Measurements from ENCODE around the gene POLR1E. TPM values are rescaled to one million over a fixed set of nuclear protein-coding genes. Genes with fewer than 3 reads are reported as not detected.
A peak's percentile ranks its signal among the peaks of the same experiment; 100 is the strongest.
"Not testable (repeated sequence)": the region's sequence is repeated elsewhere in the genome, so short reads cannot be mapped to it uniquely, and the experiment has no call there.

The POLR1E gene
- polyA plus RNA-seq, 3 donors from 2014 or later: 12.1 to 19.3 (median 16.7) TPM

DNA sequence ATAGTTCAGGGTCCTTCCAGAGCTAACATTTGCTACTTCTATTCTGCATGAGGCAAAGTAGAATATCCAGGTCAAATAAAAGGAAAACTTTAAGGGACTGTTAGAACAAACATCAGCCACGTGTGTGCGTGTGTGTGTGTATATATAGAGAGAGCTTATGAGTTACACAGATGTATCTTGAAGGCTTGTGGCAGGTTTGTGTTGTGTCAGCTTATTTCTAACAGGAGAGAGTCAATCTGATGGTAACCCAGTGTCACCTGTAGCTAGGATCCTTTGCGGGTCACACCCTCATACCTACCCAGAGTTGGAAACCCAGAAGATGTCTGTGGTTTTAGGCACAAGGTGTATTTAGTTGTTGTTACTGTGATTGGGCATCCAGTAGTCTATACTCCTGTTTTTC is 12.7 kb downstream of the POLR1E start:
- peaks cover 18 to 20% of the 10 kb centered on the region in 2 donors for H3K4me1 Mint-ChIP-seq
- peaks cover 0 to 10% (median 2%) of the 10 kb centered on the region in 3 donors for H3K27me3 Mint-ChIP-seq (ENCODE audit: low read depth in 3 of 3)
- H3K9me3 Mint-ChIP-seq: no peaks in the 10 kb centered on the region
- no peak overlapping the region for H3K4me3 Mint-ChIP-seq
- peak overlapping the region in 1 of 6 donors; percentile 3 for H3K27ac Mint-ChIP-seq
- H3K36me3 Mint-ChIP-seq: peaks cover 35 to 70% (median 44%) of the 10 kb centered on the region in 3 donors
- no peak for DNase-seq

DNA sequence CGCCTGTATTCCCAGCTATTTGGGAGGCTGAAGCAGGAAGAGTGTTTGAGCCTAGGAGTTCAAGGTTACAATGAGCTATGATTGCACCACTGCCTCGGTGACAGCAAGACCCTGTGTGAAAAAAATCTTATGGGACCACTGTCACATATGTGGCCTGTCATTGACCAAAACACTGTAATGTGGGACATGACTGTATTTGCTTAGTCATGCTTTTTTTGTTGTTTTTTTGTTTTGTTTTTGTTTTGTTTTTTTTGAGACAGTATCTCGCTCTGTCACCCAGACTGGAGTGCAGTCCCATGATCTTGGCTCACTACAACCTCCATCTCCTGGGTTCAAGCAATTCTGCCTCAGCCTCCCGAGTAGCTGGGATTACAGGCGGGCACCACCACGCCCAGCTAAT is 13.5 kb downstream of the POLR1E start:
- H3K4me1 Mint-ChIP-seq: peaks cover 27 to 29% of the 10 kb centered on the region in 2 donors
- peaks cover 38 to 73% (median 47%) of the 10 kb centered on the region in 3 donors for H3K36me3 Mint-ChIP-seq
- H3K27ac Mint-ChIP-seq: peak overlapping the region in 1 of 6 donors; percentile 71
- no peak overlapping the region for H3K4me3 Mint-ChIP-seq
- DNase-seq: no peak
- H3K9me3 Mint-ChIP-seq: no peaks in the 10 kb centered on the region
- H3K27me3 Mint-ChIP-seq (ENCODE audit: low read depth in 3 of 3): peaks cover 0 to 16% (median 2%) of the 10 kb centered on the region in 3 donors

DNA sequence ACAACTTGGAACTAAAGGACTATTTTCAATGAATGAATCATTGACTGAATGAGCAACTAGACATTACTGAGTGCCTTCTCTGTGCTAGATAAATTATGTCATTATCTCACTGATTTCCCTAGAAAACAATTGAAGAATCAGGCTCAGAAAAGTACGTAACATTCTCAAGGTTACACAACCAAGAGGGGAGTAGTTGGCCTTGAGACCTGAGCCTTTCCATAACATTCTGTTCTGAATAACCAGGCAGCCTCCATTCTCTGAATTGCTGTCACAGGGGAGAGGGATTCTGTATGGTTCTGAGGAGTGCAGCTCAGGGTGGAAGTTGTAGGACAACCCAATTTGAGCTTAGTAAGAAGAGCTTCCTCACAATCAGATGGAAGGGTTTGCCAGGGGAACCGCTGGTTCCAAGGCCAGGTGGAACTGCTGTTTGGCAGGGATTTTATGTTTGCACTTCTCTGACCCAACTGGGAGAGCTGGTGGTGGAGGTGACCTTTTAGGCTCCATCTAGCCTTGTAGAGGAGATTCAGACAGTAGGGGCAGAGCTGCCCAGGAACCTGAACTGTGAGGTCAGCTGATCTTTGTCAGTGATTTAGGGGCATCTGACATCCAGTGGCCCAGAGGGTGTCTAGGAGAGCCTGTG is 16.3 kb downstream of the POLR1E start:
- Mint-ChIP-seq H3K9me3 (no peaks in the 10 kb centered on the region), H3K36me3 (peaks cover 30 to 57% (median 30%) of the 10 kb centered on the region in 3 donors), H3K27ac (peak overlapping the region; percentile 97 to 100 (median 99)), H3K27me3 (ENCODE audit: low read depth in 3 of 3) (peaks cover 0 to 16% (median 2%) of the 10 kb centered on the region in 3 donors), H3K4me1 (peaks cover 52 to 57% of the 10 kb centered on the region in 2 donors), H3K4me3 (peak overlapping the region in 1 of 5 donors; percentile 46)
- DNase-seq: no peak

DNA sequence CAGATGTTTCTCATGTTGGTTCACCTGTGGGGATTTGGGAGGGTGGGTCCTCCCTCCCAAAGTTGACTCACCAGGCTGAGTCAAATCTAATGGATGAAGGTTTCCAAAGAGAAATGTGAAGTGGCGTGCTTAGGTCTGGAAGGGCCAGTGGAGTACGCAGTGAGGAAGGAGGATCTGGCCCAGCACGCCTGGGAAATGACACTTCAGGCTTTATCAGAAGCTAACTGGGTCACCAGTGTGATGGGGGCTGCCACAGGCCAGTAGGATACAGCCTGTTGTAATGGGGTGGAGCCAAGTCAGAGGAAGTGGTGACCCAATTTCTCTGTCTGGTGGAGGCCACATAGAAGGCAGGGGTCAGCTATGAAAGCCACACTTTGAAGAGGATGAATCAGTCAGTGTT is 18.0 kb downstream of the POLR1E start:
- Mint-ChIP-seq H3K9me3 (no peaks in the 10 kb centered on the region), H3K27me3 (ENCODE audit: low read depth in 3 of 3) (peaks cover 0 to 18% (median 6%) of the 10 kb centered on the region in 3 donors), H3K27ac (peak overlapping the region; percentile 97 to 100 (median 99)), H3K36me3 (peaks cover 18 to 52% (median 30%) of the 10 kb centered on the region in 3 donors), H3K4me3 (peak overlapping the region; percentile 86 to 99 (median 94)), H3K4me1 (peaks cover 68 to 73% of the 10 kb centered on the region in 2 donors)
- peak; percentile 86 to 89 (median 88) for DNase-seq

DNA sequence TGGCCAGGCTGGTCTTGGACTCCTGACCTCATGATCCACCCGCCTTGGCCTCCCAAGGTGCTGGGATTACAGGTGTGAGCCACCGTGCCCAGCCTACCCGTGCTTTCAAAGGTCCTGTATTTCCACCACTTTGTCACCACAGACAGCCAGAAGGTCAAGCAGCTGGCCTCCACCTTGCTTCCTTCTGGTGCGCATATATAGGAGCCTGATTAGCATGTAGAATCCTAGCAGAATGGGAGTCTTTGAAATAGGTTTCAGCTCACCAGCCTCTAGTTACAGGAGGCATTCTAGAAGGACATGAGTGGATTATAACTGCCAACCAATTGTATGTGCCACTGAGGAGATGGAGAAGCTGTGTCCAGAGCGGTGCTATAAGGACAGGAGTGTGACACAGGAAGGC is 18.9 kb downstream of the POLR1E start:
- DNase-seq: no peak
- peaks cover 71 to 82% of the 10 kb centered on the region in 2 donors for H3K4me1 Mint-ChIP-seq
- peaks cover 0 to 15% (median 6%) of the 10 kb centered on the region in 3 donors for H3K27me3 Mint-ChIP-seq (ENCODE audit: low read depth in 3 of 3)
- H3K36me3 Mint-ChIP-seq: peaks cover 18 to 51% (median 31%) of the 10 kb centered on the region in 3 donors
- H3K4me3 Mint-ChIP-seq: peak overlapping the region; percentile 86 to 99 (median 94)
- H3K9me3 Mint-ChIP-seq: no peaks in the 10 kb centered on the region
- H3K27ac Mint-ChIP-seq: peak overlapping the region; percentile 97 to 100 (median 99)

DNA sequence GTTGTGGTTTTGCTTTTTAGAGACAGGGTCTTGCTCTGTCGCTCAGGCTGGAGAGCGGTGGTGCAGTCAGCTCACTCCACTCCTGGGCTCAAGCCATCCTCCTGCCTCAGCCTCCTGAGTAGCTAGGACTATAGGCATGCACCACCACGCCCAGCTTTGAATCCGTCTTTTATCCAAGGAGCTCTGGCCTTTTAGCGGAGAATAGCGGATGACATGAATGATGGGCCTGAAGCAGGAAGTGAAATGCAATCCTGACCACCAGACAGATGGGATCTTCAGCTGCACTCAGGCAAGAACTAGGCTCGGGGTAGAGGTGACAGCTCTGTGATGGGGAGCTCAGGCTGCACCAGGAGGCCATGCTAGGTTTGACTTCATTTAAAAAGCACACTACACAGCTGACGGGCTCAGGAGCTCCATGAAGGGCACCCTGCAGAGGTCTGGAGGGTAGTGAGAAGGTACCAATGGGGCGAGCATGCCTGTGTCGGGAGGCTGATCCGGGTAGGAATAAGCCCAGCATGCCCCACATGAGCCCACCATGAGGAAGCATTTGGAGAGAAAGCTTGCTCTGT is 21.9 kb downstream of the POLR1E start:
- Mint-ChIP-seq H3K4me1 (peaks cover 76 to 84% of the 10 kb centered on the region in 2 donors), H3K4me3 (peak overlapping the region in 4 of 5 donors; percentile 3 to 94 (median 53)), H3K27ac (peak overlapping the region in 5 of 6 donors; percentile 23 to 98 (median 59)), H3K36me3 (peaks cover 8 to 32% (median 14%) of the 10 kb centered on the region in 3 donors), H3K9me3 (no peaks in the 10 kb centered on the region), H3K27me3 (ENCODE audit: low read depth in 3 of 3) (peaks cover 8 to 16% (median 8%) of the 10 kb centered on the region in 3 donors)
- DNase-seq: no peak

DNA sequence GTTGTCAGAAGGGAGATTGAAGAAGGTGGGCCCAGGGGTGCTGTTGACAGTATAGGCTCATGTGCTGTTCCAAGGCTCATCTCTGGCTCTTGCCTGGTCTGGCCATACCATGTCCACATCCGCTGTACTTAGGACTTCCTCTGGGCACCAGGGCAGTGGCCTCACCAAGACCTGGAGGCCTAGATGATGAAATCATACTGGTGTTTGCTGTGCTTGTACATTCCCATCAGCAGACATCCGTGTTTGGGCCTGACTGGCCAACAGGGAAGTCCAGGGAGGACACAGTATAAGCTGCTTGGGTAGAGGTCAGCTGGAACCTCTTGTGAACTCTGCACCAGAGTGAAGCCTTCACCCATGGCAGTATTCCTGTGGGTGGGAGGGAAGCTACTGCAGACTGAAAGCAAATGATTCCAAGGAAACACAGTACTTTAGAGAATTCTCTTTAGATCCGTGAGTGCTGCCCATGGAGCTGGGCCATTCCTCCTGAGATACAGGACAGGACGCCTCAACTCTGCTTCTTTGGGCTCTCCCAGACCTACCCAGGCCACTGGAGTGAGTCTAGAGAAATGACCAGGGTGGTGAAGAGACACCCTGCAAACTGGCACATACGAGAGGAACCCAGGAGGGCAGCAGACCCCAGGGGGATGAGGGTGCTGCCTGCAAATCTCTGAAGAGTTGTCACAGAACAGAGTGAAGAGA is 22.5 kb downstream of the POLR1E start:
- DNase-seq: no peak
- peaks cover 76 to 84% of the 10 kb centered on the region in 2 donors for H3K4me1 Mint-ChIP-seq
- H3K27me3 Mint-ChIP-seq (ENCODE audit: low read depth in 3 of 3): peaks cover 9 to 13% (median 11%) of the 10 kb centered on the region in 3 donors
- no peak overlapping the region for H3K4me3 Mint-ChIP-seq
- H3K36me3 Mint-ChIP-seq: peaks cover 8 to 26% (median 10%) of the 10 kb centered on the region in 3 donors
- H3K9me3 Mint-ChIP-seq: no peaks in the 10 kb centered on the region
- H3K27ac Mint-ChIP-seq: peak overlapping the region in 4 of 6 donors; percentile 47 to 90 (median 72)

DNA sequence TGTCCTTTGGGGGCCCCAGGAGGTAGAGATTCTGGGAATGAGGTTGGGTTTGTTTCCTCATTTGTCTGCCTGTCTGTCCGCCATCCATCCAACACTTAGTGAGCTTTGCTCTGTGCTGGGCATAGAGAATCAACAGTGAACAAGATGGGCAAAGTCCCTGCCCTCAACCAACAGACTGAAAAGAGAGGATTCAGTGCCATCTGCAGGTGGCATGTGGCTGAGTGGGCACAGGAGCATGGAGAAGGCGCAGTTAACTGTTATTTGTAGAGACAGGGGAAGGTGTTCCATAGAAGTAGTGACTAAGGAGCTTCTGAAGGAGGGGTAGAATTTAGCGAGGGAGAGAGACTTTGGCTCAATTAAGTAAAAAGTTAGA is 23.1 kb downstream of the POLR1E start:
- peaks cover 74 to 84% of the 10 kb centered on the region in 2 donors for H3K4me1 Mint-ChIP-seq
- H3K9me3 Mint-ChIP-seq: no peaks in the 10 kb centered on the region
- peak overlapping the region in 1 of 5 donors; percentile 36 for H3K4me3 Mint-ChIP-seq
- peak overlapping the region in 5 of 6 donors; percentile 31 to 90 (median 65) for H3K27ac Mint-ChIP-seq
- DNase-seq: no peak
- peaks cover 4 to 20% (median 7%) of the 10 kb centered on the region in 3 donors for H3K36me3 Mint-ChIP-seq
- peaks cover 9 to 11% (median 9%) of the 10 kb centered on the region in 3 donors for H3K27me3 Mint-ChIP-seq (ENCODE audit: low read depth in 3 of 3)

DNA sequence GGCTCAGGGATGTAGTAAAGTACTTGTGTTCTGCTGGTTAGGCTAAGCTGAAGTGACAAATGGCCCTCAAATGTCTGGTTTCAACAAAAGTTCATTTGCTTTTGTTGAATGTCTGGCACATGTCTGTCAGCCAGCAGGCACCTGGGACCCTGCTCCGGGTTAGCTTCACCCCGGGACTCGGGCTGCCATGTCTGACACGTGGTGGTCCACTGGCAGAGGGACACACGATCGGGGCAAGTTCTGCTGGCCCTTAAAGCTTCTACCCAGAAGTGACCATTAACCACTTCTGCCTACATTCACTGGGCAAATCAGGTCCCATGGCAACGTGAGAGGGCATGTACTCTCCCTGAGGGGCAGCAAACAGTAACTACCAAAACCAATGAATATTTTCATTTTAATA is 23.8 kb downstream of the POLR1E start:
- Mint-ChIP-seq H3K4me1 (peaks cover 71 to 81% of the 10 kb centered on the region in 2 donors), H3K27ac (peak overlapping the region in 5 of 6 donors; percentile 9 to 71 (median 56))

DNA sequence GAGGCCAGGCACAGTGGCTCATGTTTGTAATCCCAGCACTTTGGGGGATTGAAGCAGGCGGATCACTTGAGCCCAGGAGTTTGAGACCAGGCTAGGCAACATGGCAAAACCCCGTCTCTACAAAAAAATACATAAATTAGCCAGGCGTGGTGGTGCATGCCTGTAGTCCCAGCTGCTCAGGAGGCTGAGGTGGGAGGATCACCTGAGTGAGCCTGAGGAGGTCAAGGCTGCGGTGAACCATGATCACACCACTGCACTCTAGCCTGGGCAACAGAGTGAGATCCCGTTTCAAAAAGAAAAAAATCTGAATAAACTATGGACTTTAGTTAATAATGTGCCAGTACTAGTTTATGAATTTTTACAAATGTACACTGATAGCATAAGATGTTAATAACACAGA is 24.3 kb downstream of the POLR1E start:
- not testable (repeated sequence) for DNase-seq, H3K9me3 Mint-ChIP-seq, H3K4me3 Mint-ChIP-seq
- Mint-ChIP-seq H3K27ac (peak overlapping the region in 2 of 6 donors; percentile 65 to 91), H3K36me3 (peaks cover 4 to 21% (median 4%) of the 10 kb centered on the region in 3 donors), H3K27me3 (ENCODE audit: low read depth in 3 of 3) (peaks cover 8 to 13% (median 9%) of the 10 kb centered on the region in 3 donors), H3K4me1 (peaks cover 66 to 79% of the 10 kb centered on the region in 2 donors)

More for the DNA sequence above, 23.8 kb downstream of the POLR1E start:
- DNase-seq: no peak
- H3K36me3 Mint-ChIP-seq: peaks cover 4 to 21% (median 4%) of the 10 kb centered on the region in 3 donors
- no peak overlapping the region for H3K4me3 Mint-ChIP-seq
- no peaks in the 10 kb centered on the region for H3K9me3 Mint-ChIP-seq
- peaks cover 8 to 11% (median 9%) of the 10 kb centered on the region in 3 donors for H3K27me3 Mint-ChIP-seq (ENCODE audit: low read depth in 3 of 3)

DNA sequence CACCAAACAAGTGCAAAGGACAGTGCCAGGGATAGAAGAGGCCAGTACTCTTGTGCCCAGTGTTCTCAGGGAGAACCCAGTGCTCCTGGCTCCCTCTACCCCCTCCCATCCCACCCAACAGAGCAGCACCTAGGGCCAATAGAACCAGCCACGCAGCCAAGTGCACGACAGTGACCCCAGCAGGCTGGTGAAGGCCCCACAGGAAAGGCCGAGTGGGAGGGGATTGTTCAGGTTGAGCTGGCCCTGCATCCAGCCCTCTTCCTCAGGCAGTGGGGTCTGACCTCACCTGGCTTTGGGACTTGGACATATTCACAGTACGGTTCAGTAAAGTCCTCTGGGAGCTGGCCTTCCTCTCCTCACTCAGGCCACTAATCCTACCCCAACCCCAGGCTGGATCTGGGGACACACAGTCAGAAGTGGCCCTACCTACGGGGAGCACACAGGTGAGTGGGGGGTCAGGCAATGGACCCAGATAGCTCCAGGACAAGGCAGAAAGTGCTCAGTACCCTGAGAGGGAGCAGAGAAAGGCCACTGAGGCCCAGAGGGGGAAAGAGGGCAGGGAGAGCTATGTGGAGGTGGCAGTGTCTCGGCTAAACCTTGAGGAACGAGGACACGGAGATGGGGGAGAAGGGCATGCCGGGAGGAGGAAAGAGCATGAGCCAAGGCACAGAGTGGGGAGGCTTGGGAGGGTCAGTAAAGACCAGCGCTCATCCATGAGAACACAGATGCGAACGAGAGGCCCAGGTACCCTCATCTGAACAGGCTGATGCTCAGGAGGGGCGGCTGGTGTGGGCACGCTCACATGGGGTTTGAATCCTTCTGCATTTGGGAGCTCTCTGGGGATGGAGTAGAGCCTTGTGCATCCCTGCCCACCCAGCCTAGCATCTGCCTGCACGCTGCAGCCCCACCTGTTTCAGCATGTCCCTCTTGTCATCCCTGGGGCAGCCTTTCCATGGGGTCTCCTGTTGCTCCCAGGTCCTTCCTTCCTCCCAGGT is 25.6 kb downstream of the POLR1E start:
- H3K4me1 Mint-ChIP-seq: peaks cover 57 to 70% of the 10 kb centered on the region in 2 donors
- H3K9me3 Mint-ChIP-seq: no peaks in the 10 kb centered on the region
- no peak overlapping the region for H3K4me3 Mint-ChIP-seq
- H3K27ac Mint-ChIP-seq: peak overlapping the region; percentile 15 to 92 (median 82)
- peaks cover 4 to 24% (median 8%) of the 10 kb centered on the region in 3 donors for H3K36me3 Mint-ChIP-seq
- no peak for DNase-seq
- peaks cover 8 to 13% (median 9%) of the 10 kb centered on the region in 3 donors for H3K27me3 Mint-ChIP-seq (ENCODE audit: low read depth in 3 of 3)

DNA sequence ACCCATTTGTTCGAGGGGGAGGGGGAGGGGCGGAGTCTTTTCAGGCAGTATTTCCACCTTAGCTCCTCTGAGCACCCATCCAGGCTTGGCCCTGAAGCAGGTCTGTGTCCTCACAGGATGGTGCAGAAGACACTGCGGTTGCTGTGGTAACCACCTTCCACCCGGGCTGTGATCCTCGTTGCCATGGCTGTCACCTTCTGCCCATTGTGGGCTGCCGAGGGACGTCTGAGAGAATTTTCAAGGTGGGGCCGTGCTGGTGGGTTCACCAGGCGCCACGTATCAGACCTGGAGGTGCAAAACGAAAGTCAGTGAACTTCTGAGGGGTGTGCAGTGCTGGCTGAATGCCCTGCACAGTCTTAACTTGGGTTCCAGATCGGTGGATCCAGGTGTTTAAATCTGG is 26.7 kb downstream of the POLR1E start:
- peaks cover 4 to 21% (median 14%) of the 10 kb centered on the region in 3 donors for H3K36me3 Mint-ChIP-seq
- peaks cover 45 to 59% of the 10 kb centered on the region in 2 donors for H3K4me1 Mint-ChIP-seq
- H3K4me3 Mint-ChIP-seq: peak overlapping the region; percentile 45 to 82 (median 62)
- peak; percentile 84 to 89 (median 87) for DNase-seq
- H3K9me3 Mint-ChIP-seq: no peaks in the 10 kb centered on the region
- peaks cover 8 to 11% (median 9%) of the 10 kb centered on the region in 3 donors for H3K27me3 Mint-ChIP-seq (ENCODE audit: low read depth in 3 of 3)
- H3K27ac Mint-ChIP-seq: peak overlapping the region; percentile 51 to 92 (median 86)

Data from immature natural killer cell (primary cell).